Esophagus muscularis mucosa (tissue), 4 donors: ENCODE measurements around the gene DHX30.
A peak's percentile ranks its signal among the peaks of the same experiment; 100 is the strongest.

ENCODE experiments used
- CTCF ChIP-seq, 3 experiments: fragments of 200-600 bp in 2 of 3; fragments of 450-650 bp in 1 of 3; sonication (generic) in 2 of 3; IDR thresholded peaks; one replicate each; pipeline ENCODE4 v1.5.1; 2017 to 2019; ENCODE audit warnings: antibody characterized with exemption in 3 of 3, mild to moderate bottlenecking in 2 of 3, moderate library complexity in 1 of 3
- EP300 ChIP-seq: sonication (generic); formaldehyde crosslinking; IDR thresholded peaks from one replicate; pipeline ENCODE4 v1.6.1; 2017; ENCODE audit warnings: antibody characterized with exemption
- POLR2A ChIP-seq: fragments of 450-650 bp; IDR thresholded peaks from one replicate; pipeline ENCODE4 v1.6.1; 2017; ENCODE audit warnings: antibody characterized with exemption, moderate library complexity, mild to moderate bottlenecking, low read depth

DNA sequence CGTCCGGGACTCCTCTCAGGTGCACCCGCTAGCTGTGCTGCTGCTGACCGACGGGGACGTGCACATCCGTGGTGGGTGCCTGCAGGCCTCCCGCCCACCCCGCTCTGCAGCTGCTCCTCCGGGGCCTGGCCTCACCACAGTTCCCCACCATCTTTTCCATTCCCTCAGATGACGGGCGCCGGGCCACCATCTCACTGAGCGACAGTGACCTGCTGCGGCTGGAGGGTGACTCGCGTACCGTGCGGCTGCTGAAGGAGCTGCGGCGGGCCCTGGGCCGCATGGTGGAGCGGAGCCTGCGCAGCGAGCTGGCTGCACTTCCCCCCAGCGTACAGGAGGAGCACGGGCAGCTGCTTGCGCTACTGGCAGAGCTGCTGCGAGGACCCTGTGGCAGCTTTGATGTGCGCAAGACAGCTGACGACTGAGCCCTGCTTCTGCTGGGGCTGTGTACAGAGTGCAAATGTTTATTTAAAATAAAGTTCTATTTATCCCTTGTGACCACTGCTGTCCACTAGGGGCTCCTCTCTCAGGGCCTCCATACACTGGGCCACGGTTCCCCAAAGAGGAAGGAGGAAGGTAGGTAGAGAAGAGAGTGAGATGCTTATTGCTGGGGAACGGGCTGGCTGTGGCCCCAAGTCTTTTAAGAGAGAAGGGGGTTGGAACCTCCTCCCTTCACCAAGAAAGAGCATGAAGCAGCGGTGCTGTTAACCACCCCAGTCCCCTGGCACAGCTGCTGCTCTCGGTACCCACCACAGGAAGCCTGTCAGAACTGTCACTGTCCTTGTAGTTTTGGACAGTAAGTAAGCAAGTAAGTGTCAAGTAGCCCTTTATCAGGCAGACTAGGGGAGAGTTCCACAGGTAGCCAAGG lies 47.0 kb downstream of the DHX30 start:
- TF ChIP-seq EP300 = no peak
- peak in 2 of 3 experiments; percentile 29 to 39 for TF ChIP-seq CTCF (IDR thresholded peaks at IDR 0.05)
- no peak for TF ChIP-seq POLR2A
